B cell (primary cell): ENCODE measurements around the gene UBXN10.

Source experiments
- EZH2 ChIP-seq: IDR thresholded peaks from 2 replicates; pipeline ENCODE4 v1.6.1; 2012; ENCODE audit warnings: borderline replicate concordance, low read depth, mild to moderate bottlenecking, moderate library complexity, low read length; ENCODE audit not compliant: insufficient read depth, poor library complexity, severe bottlenecking
- TF ChIP-seq, protein P1 (sequence below): fragments of 200-600 bp; IDR thresholded peaks from one replicate; pipeline ENCODE4 v1.8.0; 2022; ENCODE audit warnings: antibody characterized with exemption, mild to moderate bottlenecking

DNA sequence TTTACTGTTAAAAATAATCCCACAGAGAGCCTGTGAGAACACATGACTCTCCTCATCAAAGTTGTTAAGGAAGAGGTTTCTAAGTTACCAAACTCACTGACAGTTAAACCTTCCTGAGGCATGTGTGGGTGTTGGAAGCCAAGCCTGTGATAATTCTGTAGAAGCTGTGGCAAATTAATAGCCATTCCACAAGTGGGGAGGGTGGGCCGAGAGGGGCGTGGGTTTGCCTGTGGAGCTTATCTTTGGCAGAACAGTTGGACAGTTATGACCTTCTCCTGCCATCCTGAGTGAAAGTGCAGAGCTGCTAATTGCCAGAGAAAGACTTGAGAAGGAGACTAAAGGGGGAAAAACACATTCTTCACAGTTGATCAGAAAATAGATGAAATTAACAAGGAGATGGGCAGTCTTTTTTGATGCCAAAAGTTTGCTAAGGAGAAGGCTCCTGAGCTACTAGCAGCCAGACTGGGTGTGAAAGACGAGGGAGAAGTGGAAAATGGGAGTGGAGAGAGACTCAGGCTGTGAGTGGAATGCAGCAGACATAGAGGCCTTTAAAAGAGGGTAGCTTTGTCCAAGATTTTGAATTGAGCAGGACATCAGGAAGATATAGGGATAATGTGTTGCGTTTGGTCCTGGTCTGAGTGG lies 2.0 kb downstream of the UBXN10 start:
- TF ChIP-seq, protein P1, sequence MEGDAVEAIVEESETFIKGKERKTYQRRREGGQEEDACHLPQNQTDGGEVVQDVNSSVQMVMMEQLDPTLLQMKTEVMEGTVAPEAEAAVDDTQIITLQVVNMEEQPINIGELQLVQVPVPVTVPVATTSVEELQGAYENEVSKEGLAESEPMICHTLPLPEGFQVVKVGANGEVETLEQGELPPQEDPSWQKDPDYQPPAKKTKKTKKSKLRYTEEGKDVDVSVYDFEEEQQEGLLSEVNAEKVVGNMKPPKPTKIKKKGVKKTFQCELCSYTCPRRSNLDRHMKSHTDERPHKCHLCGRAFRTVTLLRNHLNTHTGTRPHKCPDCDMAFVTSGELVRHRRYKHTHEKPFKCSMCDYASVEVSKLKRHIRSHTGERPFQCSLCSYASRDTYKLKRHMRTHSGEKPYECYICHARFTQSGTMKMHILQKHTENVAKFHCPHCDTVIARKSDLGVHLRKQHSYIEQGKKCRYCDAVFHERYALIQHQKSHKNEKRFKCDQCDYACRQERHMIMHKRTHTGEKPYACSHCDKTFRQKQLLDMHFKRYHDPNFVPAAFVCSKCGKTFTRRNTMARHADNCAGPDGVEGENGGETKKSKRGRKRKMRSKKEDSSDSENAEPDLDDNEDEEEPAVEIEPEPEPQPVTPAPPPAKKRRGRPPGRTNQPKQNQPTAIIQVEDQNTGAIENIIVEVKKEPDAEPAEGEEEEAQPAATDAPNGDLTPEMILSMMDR, result no peak
- TF ChIP-seq EZH2, result no peak
